Sigmoid colon (tissue), 7 donors: ENCODE measurements around the gene CD74. TPM values are rescaled to one million over a fixed set of nuclear protein-coding genes. Genes with fewer than 3 reads are reported as not detected.

Experiments used
- DNase-seq: peaks from one replicate; pipeline ENCODE4 v3.0.0-alpha.2; 2019
- H3K27ac ChIP-seq, 4 donors: fragments of 200-600 bp; sonication (generic); one replicate each; pipeline ENCODE4 v1.5.1; 2016 to 2019; ENCODE audit warnings: mild to moderate bottlenecking in 1 of 4
- H3K27me3 ChIP-seq, 3 donors: fragments of 200-600 bp; sonication (generic); one replicate each; pipeline ENCODE4 v1.5.1; 2019; ENCODE audit warnings: mild to moderate bottlenecking in 1 of 3
- H3K36me3 ChIP-seq, 4 donors: fragments of 200-600 bp; sonication (generic); one replicate each; pipeline ENCODE4 v1.5.1; 2016 to 2019
- H3K4me1 ChIP-seq, 4 donors: fragments of 200-600 bp; sonication (generic); one replicate each; pipeline ENCODE4 v1.5.1; 2017 to 2019
- H3K4me3 ChIP-seq, 4 donors: fragments of 200-600 bp; sonication (generic); one replicate each; pipeline ENCODE4 v1.5.1; 2017 to 2019; ENCODE audit warnings: mild to moderate bottlenecking in 2 of 4, moderate library complexity in 1 of 4
- H3K9me3 ChIP-seq, 4 donors: fragments of 200-600 bp in 3 of 4; sonication (generic) in 3 of 4; one replicate each; pipeline versions ENCODE4 v1.5.1 to v1.6.1; 2013 to 2019
- CTCF ChIP-seq, 4 experiments: fragments of 450-650 bp in 3 of 4; fragments of 200-600 bp in 1 of 4; IDR thresholded peaks; one replicate each; pipeline ENCODE4 v1.5.1; 2016 to 2019; ENCODE audit warnings: antibody characterized with exemption in 4 of 4, mild to moderate bottlenecking in 3 of 4, moderate library complexity in 2 of 4
- EP300 ChIP-seq, 4 donors: sonication (generic); formaldehyde crosslinking; IDR thresholded peaks; one replicate each; pipeline ENCODE4 v1.6.1; 2017; ENCODE audit warnings: antibody characterized with exemption in 4 of 4
- POLR2A ChIP-seq, 2 donors: fragments of 450-650 bp; IDR thresholded peaks; one replicate each; pipeline ENCODE4 v1.6.1; 2016; ENCODE audit warnings: antibody characterized with exemption in 2 of 2, mild to moderate bottlenecking in 2 of 2, moderate library complexity in 2 of 2
- POLR2AphosphoS5 ChIP-seq, 4 donors: sonication (generic); formaldehyde crosslinking; IDR thresholded peaks; one replicate each; pipeline ENCODE4 v1.6.1; 2017; ENCODE audit warnings: antibody characterized with exemption in 4 of 4
- WGBS, 2 donors: extraction: QIAGEN DNeasy Blood & Tissue Kit; methylation state at CpG; one replicate each; pipeline ENCODE4 v1.1.7; 2013; 5-methylcytosine and 5-hydroxymethylcytosine counted together
- intact Hi-C: fragments of 100-400 bp; cut with DNase I; formaldehyde crosslinking; loops from one replicate; pipeline ENCODE4 v1.15.1; 2023
- polyA plus RNA-seq, 3 donors: library from polyadenylated mRNA; stranded (reverse); fragments of 200-250 nt; gene quantifications; one replicate each; pipeline ENCODE4 v1.2.3, GENCODE V29; 2013
- total RNA-seq, 4 donors: library from RNA; depleted of rRNA; stranded (reverse); fragments of >200 nt; gene quantifications; one replicate each; pipeline ENCODE4 v1.1.0, GENCODE V29; 2016
- donor health status: healthy with polysubstance abuse.
- donor health status: Bipolar disorder and iron deficiency.
- donor health status: healthy.

The CD74 gene
- total and polyA plus RNA-seq, 7 donors, result 176 to 2,186 (median 216) TPM

GRCh38 chr5:150352244-150353031 is 60.3 kb downstream of the CD74 start:
- no peak overlapping the region for H3K4me3 ChIP-seq
- WGBS, 2 donors, result 50 to 77% methylated on average over 6 of the region's 6 CpGs
- intact Hi-C loops, result loop anchor here (10.0 kb wide), 1 partner anchor 188 kb away; the partner anchor contains the start of gene CDX1
- H3K36me3 ChIP-seq, result no peaks in the 10 kb centered on the region
- no peaks in the 10 kb centered on the region for H3K27me3 ChIP-seq
- peaks cover 0 to 5% (median 3%) of the 10 kb centered on the region in 4 donors for H3K4me1 ChIP-seq
- no peak overlapping the region for H3K27ac ChIP-seq
- no peak for DNase-seq
- no peak for TF ChIP-seq POLR2A (IDR thresholded peaks at IDR 0.05)
- TF ChIP-seq CTCF (IDR thresholded peaks at IDR 0.05), result no peak
- no peak for TF ChIP-seq POLR2AphosphoS5 (IDR thresholded peaks at IDR 0.05)
- TF ChIP-seq EP300 (IDR thresholded peaks at IDR 0.05), result no peak
- H3K9me3 ChIP-seq, result no peaks in the 10 kb centered on the region

Other genes starting within 250 kb of the CD74 start
- gene CDX1, start 246.1 kb downstream of the CD74 start, total RNA-seq, result 1 to 10 TPM in 1 of 4 donors, under 1 TPM in 1, not detected in 2; 0.71 to 1.4 TPM
- 100 to 1,000 TPM; 325 to 455 (median 330) TPM for gene CDX1, start 246.1 kb downstream of the CD74 start, polyA plus RNA-seq
- not detected for gene SLC6A7, start 222.8 kb downstream of the CD74 start, total RNA-seq
- gene SLC6A7, start 222.8 kb downstream of the CD74 start, polyA plus RNA-seq, result 10 to 100 TPM in 1 of 3 donors, under 1 TPM in 2; 0.46 to 10.8 (median 0.60) TPM
- gene CAMK2A, start 123.1 kb downstream of the CD74 start, total RNA-seq, result 1 to 10 TPM in 2 of 4 donors, under 1 TPM in 2; 0.49 to 2.1 (median 1.2) TPM
- under 1 TPM in 2 of 3 donors, not detected in 1; 0.44 to 0.60 TPM for gene CAMK2A, start 123.1 kb downstream of the CD74 start, polyA plus RNA-seq
- gene ARSI, start 110.0 kb downstream of the CD74 start, total RNA-seq, result 1 to 10 TPM; 1.4 to 3.3 (median 2.3) TPM
- under 1 TPM in 1 of 3 donors, not detected in 2; 0.63 TPM for gene ARSI, start 110.0 kb downstream of the CD74 start, polyA plus RNA-seq
- 10 to 100 TPM; 17.4 to 28.1 (median 23.6) TPM for gene TCOF1, start 55.2 kb downstream of the CD74 start, total RNA-seq
- gene TCOF1, start 55.2 kb downstream of the CD74 start, polyA plus RNA-seq, result 10 to 100 TPM in 1 of 3 donors, 1 to 10 TPM in 2; 5.4 to 26.4 (median 6.2) TPM
- gene RPS14, start 36.8 kb upstream of the CD74 start, total RNA-seq, result 1,000 to 10,000 TPM; 3,111 to 5,491 (median 5,342) TPM
- 1,000 to 10,000 TPM; 3,769 to 7,878 (median 4,593) TPM for gene RPS14, start 36.8 kb upstream of the CD74 start, polyA plus RNA-seq
- 10 to 100 TPM; 26.5 to 74.8 (median 43.7) TPM for gene NDST1, start 95.2 kb upstream of the CD74 start, total RNA-seq
- gene NDST1, start 95.2 kb upstream of the CD74 start, polyA plus RNA-seq, result 10 to 100 TPM in 2 of 3 donors, 1 to 10 TPM in 1; 5.4 to 39.4 (median 13.9) TPM
- 10 to 100 TPM in 2 of 4 donors, 1 to 10 TPM in 2; 7.1 to 23.5 (median 11.1) TPM for gene SYNPO, start 227.8 kb upstream of the CD74 start, total RNA-seq
- 10 to 100 TPM; 18.6 to 30.1 (median 28.9) TPM for gene SYNPO, start 227.8 kb upstream of the CD74 start, polyA plus RNA-seq
- under 1 TPM in 2 of 4 donors, not detected in 2; 0.33 to 0.55 TPM for gene MYOZ3, start 248.3 kb upstream of the CD74 start, total RNA-seq
- gene MYOZ3, start 248.3 kb upstream of the CD74 start, polyA plus RNA-seq, result under 1 TPM; 0.16 to 0.92 (median 0.60) TPM